ENCODE results near the gene CAMTA1. TPM values are rescaled to one million over a fixed set of nuclear protein-coding genes. Genes with fewer than 3 reads are reported as not detected.

CAMTA1 gene
- total RNA-seq, 6 experiments from 2014 or later: 78.1 to 96.6 (median 86.1) TPM

- no peak overlapping the region for H3K27ac Mint-ChIP-seq
- DNase-seq: no peak
- no peaks in the 10 kb centered on the region for H3K36me3 Mint-ChIP-seq (ENCODE audit: low read depth)
- TF ChIP-seq CTCF (IDR thresholded peaks at IDR 0.05): no peak
- peaks cover 7% of the 10 kb centered on the region for H3K4me1 Mint-ChIP-seq (ENCODE audit: low read depth)
- no peak overlapping the region for H3K4me3 Mint-ChIP-seq
- no peaks in the 10 kb centered on the region for H3K9me3 Mint-ChIP-seq
- no peaks in the 10 kb centered on the region for H3K27me3 Mint-ChIP-seq (ENCODE audit: insufficient read depth)
Observed at GRCh38 chr1:7477593-7477992, 692.3 kb downstream of the CAMTA1 start.

DNA sequence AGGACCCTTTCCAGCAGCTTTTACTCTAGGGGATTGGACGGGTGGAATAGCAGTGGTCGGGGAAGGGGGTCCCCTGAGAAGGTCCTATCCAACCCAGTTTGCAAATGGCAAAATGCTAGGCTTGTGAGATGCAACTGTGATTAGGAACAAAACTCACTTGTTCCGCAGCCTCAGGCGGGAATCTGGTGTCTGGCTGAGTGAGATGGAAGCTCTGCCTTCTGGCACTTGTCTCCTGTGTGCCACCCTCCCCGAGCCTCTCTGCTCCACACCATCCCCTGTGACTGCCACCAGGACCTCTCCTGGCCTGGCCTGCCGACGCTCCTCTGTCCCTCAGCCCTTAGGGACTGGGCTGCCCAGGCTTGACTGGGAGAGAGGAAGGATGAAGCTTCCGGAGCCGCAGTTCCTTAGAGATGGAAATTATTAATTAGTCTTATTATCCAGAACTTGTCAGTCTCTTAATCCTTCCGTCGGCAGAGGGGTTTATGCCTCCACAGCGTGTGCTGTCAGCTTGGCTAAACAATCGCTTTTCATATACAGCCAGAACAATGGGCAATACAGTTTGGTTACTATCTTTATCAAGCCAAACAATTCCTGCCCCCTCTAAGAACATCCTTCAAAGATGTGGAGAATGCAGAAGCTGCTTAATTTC lies 693.0 kb downstream of the CAMTA1 start:
- H3K27me3 Mint-ChIP-seq (ENCODE audit: insufficient read depth): peaks cover 2% of the 10 kb centered on the region; the same call in 1 of the 2 replicates
- DNase-seq: no peak
- no peak overlapping the region; the same call in 1 of the 2 replicates for H3K4me3 Mint-ChIP-seq
- H3K36me3 Mint-ChIP-seq (ENCODE audit: low read depth): no peaks in the 10 kb centered on the region
- no peaks in the 10 kb centered on the region for H3K9me3 Mint-ChIP-seq
- peak overlapping the region; percentile 62; the same call in 1 of the 2 replicates for H3K27ac Mint-ChIP-seq
- H3K4me1 Mint-ChIP-seq (ENCODE audit: low read depth): peaks cover 12% of the 10 kb centered on the region
- no peak for TF ChIP-seq CTCF (IDR thresholded peaks at IDR 0.05)

DNA sequence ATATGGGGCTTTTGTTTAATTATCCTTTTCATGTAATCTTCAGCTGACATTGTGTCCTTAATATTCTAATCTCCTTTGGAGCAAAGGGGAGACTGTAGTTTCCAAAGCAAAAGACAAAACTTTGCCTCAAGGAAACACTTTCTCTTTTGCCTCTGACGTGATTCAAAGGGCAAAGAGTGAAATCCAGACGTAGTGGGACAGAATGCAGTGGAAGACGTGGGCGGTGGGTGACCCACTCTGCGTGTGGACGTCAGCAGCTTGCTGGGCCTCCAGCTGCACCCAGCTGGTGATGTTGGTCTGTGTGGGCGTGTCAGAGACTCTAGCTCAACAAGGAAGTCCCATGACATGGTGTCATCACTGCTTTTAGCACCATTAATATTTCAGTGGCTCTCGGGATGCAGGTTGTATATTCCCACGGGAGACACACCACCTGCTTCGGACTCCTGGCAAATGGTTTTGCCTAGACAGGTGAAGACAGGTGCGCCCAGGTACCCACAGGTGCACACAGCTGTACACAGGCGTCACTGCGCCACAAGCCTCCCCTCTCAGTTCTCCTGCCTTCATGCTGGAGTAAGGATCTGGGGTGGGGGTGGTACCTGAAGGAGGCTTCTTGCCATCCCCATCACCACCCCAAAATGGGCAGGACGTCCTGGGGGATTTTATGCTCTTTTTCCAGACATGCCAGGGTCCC lies 693.7 kb downstream of the CAMTA1 start:
- peak; percentile 74 for DNase-seq
- H3K27me3 Mint-ChIP-seq (ENCODE audit: insufficient read depth): peaks cover 2% of the 10 kb centered on the region; the same call in 1 of the 2 replicates
- H3K9me3 Mint-ChIP-seq: no peaks in the 10 kb centered on the region
- peak overlapping the region; percentile 62 for H3K27ac Mint-ChIP-seq
- H3K4me1 Mint-ChIP-seq (ENCODE audit: low read depth): peaks cover 12% of the 10 kb centered on the region
- TF ChIP-seq CTCF (IDR thresholded peaks at IDR 0.05): no peak
- H3K4me3 Mint-ChIP-seq: peak overlapping the region; percentile 38; the same call in 1 of the 2 replicates
- no peaks in the 10 kb centered on the region for H3K36me3 Mint-ChIP-seq (ENCODE audit: low read depth)

GRCh38 chr1:7479571-7479970 lies 694.3 kb downstream of the CAMTA1 start:
- H3K36me3 Mint-ChIP-seq (ENCODE audit: low read depth): no peaks in the 10 kb centered on the region
- H3K27me3 Mint-ChIP-seq (ENCODE audit: insufficient read depth): peaks cover 2% of the 10 kb centered on the region; the same call in 1 of the 2 replicates
- no peak for TF ChIP-seq CTCF (IDR thresholded peaks at IDR 0.05)
- no peak overlapping the region for H3K27ac Mint-ChIP-seq
- H3K9me3 Mint-ChIP-seq: no peaks in the 10 kb centered on the region
- no peak for DNase-seq
- H3K4me1 Mint-ChIP-seq (ENCODE audit: low read depth): peaks cover 12% of the 10 kb centered on the region
- no peak overlapping the region for H3K4me3 Mint-ChIP-seq

- Mint-ChIP-seq H3K27me3 (ENCODE audit: insufficient read depth) (peaks cover 2% of the 10 kb centered on the region), H3K9me3 (no peaks in the 10 kb centered on the region), H3K36me3 (ENCODE audit: low read depth) (no peaks in the 10 kb centered on the region), H3K4me1 (ENCODE audit: low read depth) (peaks cover 12% of the 10 kb centered on the region), H3K27ac (no peak overlapping the region), H3K4me3 (no peak overlapping the region)
- no peak for TF ChIP-seq CTCF (IDR thresholded peaks at IDR 0.05)
- DNase-seq: no peak
Observed at GRCh38 chr1:7481194-7481593, 695.9 kb downstream of the CAMTA1 start.
